Femur (tissue), 1 donor: ENCODE measurements around the gene SLFN11.
"Not testable (repeated sequence)": the region's sequence is repeated elsewhere in the genome, so short reads cannot be mapped to it uniquely, and the experiment has no call there.

ENCODE experiments used
- DNase-seq: peaks from one replicate; pipeline ENCODE4 v3.0.0-alpha.2; 2017

The SLFN11 gene

DNA sequence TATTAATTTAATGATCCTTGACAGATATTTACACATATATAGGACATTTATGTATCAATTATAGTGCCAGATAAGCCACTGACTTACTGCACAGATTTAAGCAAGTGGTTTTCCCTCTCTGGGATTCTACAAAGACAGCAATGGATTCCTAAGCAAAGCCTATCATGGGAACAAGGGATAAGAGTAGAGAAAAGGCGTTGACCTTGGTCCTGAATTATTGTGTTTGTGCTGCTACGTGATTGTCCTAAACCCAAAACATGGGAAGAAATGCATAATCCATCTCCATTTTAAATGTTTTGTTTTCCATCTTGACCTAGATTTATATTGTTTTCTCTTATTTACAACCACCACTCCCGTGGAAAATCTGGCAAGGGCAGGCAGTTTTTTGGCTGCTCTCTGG lies 14.0 kb downstream of the SLFN11 start:
- no peak for DNase-seq

DNA sequence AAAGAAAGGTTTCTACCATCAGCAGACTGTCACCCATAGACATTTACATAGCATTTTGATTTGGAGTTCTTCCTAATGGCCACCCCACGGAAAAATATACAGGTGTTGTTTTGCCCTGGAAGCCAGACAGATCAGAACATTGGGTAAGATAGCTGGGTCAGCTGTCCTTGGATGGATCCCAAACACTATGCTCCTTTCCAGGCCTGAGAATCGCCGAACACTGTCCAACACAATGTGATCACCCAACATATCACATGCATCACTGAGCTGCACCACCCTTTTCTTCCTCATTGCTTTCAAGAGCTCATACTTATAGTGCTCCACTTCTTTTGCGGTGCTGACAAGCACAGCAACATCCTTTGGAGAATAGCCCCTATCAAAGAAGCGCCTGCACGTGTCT lies 21.1 kb downstream of the SLFN11 start:
- DNase-seq = no peak

DNA sequence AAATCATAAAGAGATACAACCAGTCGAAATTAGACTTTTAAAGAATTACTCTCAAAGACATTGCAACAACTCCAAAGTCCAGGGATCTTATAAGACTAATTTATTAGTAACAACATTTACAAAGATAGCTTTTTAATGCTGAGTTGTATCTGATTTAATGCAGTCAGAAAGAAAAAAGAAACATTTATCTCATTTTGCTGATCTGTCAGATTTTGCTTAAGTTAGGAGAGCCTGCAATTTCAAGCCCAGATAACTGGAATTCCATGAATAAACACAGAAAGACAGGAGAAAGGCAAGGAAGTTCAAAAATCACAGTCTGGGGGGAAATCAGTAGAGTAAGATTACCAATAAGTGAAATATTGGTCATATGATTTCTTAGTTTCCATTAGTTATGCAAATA lies 22.9 kb downstream of the SLFN11 start:
- no peak for DNase-seq

DNA sequence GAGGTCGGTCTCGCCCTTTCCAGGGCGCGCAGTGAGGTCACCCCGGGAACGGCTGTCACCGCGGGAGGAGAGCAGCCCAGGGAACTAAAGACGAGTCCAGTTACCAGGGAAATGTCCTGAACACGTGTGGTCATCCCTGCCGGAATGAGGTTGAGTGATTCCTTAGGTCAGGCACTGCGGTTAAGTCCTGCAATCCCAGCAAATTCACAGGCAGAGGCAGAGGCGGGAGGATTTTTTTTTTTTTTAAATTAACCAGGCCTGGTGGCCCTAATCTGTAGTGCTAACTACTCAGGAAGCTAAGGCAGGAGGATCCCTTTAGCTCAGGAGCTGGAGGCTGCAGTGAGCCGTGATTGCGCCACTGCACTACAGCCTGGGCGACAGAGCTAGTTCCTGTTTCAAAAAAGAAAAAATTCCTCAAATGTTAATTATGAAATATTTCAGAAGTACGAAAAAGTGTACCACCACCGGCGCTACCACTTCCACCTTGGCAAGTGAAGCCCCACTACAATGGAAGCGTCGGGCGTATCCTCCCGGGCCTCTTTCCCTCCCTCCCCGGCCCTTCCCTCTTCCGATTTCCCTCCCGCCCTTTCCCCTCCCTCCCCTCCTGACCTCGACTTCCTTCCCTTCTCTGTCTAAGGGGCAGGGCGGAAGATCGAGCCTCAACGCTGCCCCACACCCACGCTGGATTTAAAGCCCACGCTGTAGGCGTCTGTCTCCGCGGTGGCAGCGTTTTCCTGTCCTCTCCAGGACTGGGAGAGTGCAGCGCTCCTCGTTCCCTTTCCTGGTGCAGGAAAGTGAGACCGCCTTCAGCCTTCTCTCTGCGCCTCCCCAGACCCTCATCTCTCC lies 27.3 kb downstream of the SLFN11 start:
- peak; percentile 67 for DNase-seq

DNA sequence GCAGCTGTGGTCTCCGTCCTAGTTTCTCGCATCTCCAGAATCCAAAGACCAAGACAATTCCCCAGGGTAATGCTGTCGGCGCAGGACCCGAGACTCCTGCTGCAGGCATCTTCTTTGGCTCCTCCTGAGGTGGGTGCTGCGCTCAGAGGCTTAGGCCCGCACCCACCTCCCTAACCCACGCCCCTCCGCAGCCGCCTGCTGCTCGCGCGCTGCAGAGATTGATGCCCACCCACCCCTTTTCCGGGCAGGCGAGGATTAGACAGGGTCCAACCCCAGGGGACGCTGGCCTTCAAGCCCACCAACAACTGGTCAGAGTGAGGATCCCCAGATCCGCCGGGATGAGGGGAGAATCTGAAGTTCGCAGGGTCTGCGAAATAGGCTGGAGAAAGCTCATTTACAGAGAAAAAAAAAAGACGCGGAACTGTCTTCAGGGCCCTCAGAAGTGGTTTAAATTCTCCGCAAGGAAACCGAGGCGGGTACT lies 27.9 kb downstream of the SLFN11 start:
- no peak for DNase-seq

DNA sequence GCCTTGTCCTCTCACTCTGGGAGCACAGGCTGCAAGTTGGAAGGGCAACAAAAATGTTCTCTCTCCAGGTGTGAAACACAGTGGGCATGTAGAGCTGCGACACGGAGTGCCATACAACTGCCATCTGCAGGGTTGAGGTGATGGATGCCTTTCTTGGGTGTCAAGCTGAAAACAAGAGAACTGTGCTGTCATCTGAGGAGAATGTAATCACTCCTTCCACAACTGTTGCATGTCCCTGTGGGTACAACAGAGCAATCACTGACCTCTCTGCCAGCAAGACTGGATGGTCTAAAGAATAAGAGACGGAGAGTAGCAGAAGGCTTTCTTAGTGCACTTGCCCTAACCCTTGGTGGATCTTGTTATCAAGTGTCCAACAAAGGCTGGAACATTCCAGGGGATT lies 29.2 kb downstream of the SLFN11 start:
- no peak for DNase-seq

DNA sequence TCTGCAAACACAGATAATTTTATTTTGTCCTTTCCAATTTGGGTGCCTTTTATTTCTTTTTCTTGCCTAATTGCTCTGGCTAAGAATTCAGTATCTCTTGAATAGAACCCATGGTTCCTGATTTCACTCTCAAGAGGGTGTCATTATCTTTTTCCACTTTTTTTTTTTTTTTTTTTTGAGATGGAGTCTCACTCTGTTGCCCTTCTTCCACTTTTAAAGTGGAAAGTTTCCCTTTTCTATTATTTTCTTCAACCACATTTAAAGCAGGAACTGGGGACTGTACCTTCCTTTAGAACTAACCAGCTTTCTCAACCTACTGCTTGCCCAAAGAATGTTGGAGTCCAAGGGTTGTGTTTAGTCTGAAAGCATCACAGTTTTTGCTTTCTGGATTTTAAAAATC lies 31.1 kb downstream of the SLFN11 start:
- DNase-seq = no peak

DNA sequence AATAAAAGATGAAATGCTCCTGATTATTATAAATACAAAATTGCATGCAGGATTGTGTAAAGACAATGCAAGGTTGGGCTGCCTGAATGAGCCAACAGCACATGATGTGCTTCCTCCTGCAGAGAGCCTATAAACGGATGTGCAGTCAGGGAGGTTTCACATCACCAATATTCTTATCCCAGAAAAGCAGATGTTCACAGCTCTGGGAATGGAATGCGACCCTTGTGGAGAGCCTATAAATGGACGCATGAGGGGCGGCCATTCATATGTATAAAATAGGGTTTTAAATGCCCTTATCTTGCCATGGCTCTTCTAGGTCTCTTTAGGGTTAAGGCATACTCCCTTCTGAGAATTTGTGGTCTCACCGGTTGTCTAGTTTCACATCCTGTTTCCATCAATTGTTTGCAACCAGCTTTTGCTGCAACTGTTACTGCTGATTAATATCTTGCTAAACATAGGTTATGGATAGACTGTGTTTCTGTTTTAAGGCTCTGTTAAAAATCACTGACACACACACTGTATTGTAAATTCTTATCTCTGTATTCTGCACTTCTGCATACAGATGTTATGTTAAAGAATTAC lies 31.9 kb downstream of the SLFN11 start:
- no peak for DNase-seq

DNA sequence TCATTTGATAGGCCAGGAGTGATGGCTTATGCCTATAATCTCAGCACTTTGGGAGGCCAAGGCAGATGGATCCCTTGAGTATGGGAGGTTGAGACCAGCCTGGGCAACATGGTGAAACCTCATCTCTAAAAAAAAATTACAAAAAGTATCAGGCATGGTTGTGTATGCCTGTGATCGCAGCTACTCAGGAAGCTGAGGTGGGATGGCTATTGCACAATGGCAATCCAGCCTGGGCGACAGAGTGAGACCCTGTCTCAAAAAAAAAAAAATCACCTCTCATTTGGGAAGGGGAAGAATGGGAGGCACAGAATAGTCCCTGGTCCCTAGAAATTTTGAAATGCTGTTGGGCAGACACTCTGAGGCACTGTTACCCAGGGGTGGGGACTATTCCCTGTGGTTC lies 35.2 kb downstream of the SLFN11 start:
- DNase-seq = no peak

DNA sequence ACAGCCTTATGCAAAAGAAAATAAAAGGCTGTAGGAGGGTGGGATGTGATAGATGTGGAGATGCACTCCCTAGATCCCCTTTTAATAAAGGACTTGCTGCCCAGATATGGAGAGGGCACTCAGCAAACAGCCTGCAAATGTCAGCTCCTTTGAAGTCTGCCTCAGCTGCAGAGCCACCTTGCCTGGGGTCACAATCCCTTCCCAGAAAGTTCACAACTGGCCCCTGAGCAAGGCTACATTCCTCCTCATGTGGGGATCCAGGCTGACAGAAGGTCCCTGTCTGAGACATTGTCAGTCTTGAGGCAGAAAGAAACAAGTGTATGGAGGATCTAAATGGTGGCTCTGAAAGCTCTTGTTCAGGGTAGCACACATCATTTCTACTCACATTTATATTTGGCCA lies 36.1 kb downstream of the SLFN11 start:
- DNase-seq = no peak

DNA sequence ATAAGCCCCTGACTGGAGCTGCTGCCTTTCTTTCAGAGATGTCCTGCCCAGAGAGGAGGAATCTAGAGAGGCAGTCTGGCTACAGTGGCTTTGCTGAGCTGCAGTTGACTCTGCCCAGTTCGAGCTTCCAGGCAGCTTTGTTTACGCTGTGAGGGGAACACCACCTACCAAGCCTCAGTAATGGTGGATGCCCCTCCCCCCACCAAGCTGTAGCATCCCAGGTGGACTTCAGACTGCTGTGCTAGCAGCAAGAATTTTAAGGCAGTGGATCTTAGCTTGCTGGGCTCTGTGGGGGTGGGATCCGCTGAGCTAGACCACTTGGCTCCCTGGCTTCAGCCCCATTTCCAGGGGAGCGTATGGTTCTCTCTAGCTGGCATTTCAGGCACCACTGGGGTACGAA lies 39.8 kb downstream of the SLFN11 start:
- DNase-seq = not testable (repeated sequence)

DNA sequence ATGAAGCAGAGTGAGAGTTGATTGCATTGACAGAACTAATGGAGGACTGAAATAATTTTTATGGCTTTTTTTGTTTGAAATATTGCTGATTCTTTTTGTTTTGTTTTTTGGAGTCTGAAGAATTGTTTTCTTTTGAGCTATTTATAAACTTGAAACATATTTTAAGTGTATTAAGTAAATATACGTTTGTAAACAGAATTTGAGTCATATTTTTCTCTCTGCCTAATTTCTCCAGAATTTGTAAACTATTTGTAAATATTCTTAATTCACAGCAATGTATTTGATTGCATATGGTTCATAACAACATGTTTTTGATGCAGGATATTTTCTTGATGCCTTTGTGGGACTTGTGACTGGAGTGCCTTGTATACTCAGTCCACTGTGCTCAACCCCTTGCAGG lies 50.7 kb downstream of the SLFN11 start:
- DNase-seq = no peak

DNA sequence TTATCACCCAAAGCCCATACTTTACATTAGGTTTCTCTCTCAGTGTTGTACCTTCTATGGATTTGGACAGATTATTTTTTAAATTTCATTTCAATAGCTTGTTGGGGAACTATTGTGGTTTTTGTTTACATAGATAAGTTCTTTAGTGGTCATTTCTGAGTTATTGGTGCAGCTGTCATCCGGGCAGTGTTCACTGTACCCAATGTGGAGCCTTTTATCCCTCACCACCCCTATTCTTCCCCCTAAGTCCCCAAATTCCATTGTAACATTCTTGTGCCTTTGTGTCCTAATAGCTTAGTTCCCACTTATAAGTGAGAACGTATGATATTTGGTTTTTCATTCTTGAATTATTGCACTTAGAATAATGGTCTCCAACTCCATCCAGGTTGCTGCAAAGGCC lies 57.5 kb downstream of the SLFN11 start:
- DNase-seq = no peak

DNA sequence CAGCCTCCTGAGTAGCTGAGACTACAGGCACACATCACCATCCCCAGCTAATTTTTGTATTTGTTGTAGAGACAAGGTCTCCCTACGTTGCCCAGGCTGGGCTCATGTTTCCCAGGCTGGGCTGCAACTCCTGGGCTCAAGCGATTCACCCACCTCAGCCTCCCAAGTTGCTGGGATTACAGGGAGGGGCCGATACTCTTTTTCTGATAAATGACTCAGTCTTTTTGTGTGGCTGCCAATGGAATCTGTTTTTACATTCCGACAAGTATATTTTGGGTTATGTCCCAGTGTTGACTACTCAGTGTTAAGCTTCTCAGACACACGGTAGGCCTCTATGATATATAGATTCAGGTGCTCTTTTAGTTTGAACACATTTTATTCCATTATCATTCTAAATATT lies 58.1 kb downstream of the SLFN11 start:
- DNase-seq = no peak

DNA sequence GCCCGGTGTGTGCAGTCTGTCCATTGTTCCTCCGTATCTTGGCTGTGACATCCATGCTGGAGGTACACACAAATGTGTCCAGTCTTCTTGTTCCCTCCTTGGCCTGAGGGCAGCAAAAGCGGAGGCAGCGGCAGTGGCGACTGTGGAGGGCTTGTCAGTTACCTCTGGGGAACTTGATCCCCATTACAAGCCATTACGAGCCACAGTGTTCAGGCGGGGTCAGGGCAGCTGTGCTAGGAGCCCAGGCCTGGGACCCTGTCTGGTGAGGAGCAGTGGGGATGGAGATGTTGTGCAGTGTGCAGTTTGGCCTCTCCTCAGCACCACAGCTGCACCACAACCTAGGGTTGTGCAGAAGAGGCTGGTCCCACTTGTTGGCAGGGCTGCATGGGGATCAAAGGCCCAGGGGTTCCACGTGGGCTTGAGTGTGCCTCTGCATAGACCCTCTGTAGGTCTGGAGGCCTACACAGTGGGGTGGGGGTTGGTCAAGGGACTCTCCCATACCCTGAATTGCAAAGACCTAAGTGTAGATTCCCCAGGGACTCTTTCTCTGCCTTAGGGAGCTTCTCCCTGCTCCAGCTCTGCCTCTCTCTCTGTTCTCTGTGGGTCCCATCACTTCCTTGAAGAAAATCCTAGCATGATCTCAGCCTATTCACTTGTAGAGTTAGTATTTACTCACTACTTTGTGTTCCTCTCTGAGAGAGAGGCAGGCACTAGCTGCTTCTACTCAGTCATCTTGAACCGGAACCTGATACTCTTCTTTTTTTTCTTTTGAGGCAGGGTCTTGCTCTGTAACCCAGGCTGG lies 58.8 kb downstream of the SLFN11 start:
- no peak for DNase-seq

DNA sequence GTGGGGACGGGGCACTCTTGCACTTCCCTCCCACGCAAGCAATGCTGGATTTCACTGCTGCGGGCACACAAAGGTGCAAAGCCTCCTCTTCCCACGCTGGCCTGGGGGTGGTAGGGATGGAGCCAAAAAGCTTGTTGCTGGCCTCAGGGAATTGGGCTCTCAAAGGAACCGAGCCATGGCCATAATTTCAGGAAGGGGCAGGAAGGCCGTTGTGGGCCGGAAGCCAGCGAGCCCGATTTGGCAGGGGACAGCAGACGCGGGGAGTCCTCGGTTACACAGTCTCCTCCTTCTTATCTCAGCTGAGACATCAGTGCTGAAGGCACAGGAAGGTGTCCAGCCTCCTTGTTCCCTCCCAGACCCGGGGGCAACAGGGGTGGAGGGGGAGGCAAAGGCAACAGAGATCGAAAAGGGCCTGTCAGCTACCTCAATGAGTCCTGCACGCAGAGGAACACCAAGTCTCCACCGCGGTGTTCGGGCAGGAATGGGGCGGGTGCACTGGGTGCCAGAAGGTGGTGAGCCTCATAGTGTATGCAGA lies 59.5 kb downstream of the SLFN11 start:
- DNase-seq = peak; percentile 24

DNA sequence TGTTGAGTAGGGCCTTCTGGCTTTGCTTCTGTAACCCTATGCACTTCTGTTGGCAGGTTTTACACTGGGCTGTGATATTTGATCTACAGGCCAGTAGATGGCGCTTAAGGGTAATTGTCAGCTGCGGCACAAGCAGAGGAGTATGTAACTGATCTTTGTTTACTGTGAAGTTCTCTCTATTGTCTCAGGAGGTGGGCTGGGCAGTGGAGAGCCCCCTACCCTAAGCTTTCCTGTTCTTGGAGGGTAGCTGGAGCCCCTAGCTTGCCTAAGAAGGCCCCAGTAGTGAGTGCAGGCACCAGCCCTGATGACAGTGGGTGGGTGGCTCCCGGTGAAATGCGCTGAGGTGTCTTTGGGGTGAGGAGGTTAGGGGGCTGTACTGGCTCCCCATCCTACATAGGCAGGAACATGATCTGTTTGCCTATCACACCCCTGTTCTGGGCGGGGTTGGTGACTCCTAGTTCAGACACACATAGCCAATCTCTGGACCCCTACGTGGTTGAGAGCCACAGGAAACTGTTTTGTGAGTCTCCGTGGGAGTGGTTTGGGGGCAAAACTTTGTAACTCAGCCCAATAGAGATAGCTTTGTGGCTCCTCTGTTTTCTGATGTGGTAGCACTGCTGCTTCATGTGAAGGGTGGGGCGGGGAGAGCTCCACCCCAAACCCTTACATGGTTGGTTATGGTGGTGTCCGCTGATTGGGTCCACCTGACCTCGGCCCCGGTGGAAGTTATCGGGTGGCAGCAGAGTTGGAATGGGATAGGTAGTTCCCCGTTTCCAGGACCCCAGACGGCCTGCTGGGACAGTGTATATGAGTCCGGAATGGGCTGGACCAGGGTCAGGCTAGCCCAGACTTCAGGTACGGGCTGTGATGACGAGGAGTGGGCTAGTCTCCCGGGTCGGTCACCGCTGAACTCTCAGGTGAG lies 60.4 kb downstream of the SLFN11 start:
- peak; percentile 49 for DNase-seq

DNA sequence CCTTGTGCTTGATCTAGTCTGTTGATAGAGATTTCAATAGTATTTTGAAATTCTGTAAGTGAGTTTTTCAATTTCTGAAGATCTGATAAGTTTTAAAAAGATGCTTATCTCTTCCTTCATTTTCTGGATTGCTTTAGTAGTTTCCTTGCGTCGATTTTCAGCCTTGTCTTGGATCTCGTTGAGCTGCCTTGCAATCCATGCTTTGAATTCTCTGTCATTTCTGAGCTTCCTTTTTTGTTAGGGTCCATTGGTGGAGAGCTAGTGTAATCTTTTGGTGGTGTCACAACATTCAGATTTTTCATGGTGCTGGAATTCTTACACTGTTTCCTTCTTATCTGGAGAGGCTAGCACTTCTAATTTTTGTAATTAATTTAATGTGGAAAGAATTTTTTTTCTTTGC lies 61.1 kb downstream of the SLFN11 start:
- DNase-seq = no peak

DNA sequence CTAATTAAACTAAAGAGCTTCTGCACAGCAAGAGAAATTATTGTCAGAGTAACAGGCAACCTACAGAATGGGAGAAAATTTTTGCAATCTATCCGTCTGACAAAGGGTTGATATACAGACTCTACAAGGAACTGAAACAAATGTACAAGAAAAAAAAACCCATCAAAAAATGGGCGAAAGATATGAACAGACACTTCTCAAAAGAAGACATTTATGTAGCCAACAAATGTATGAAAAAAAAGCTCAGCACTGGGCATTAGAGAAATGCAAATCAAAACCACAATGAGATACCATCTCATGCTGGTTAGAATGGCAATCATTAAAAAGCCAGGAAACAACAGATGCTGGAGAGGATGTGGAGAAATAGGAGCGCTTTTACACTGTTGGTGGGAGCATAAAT lies 64.1 kb downstream of the SLFN11 start:
- not testable (repeated sequence) for DNase-seq
